HepG2 (cell line): ENCODE results near the gene TXLNA. TPM values are rescaled to one million over a fixed set of nuclear protein-coding genes. Genes with fewer than 3 reads are reported as not detected.

Source experiments
- ATAC-seq: fragments of 200-7000 bp; cut with Tn5 transposase; 3 replicates; pipeline ENCODE4 v1.9.1; 2020; ENCODE audit warnings: mild to moderate bottlenecking, moderate library complexity
- BruUV-seq: library from RNA; stranded (reverse); fragments of 400-500 nt; replicated peaks from 2 replicates; lab custom pipeline; 2021; lab: Mats Ljungman, UMichigan
- CTCF ChIA-PET: fragments of 300-600 bp; formaldehyde crosslinking; extraction: SDS; loops from one replicate; lab custom pipeline; 2021; ENCODE audit warnings: low total read pairs, inconsistent platforms, low intra/inter-chr PET ratio; lab: Yijun Ruan, JAX
- POLR2A ChIA-PET: fragments of 350-600 bp; sonication (Branson Sonifier 250); formaldehyde crosslinking; loops from one replicate; lab custom pipeline; 2020; ENCODE audit warnings: antibody characterized with exemption, inconsistent platforms; lab: Yijun Ruan, JAX
- DNase-seq: peaks from one replicate; pipeline ENCODE4 v3.0.0-alpha.2; 2015; ENCODE audit warnings: low spot score
- FAIRE-seq: peaks from 3 replicates; lab custom pipeline; 2011; peaks lifted over from hg19 to GRCh38; lab: Jason Lieb, UNC
- H2AFZ ChIP-seq: one replicate; pipeline ENCODE4 v1.6.1; 2011; ENCODE audit warnings: low read length, inconsistent platforms
- H3K27ac ChIP-seq: fragments of 300-600 bp; 3 replicates; pipeline ENCODE4 v1.8.0; 2011; ENCODE audit warnings: mixed run types, mild to moderate bottlenecking, mixed read lengths, low read length, inconsistent platforms; ENCODE audit not compliant: insufficient read depth; ENCODE audit errors: extremely low read length
- H3K27me3 ChIP-seq, 2 experiments: fragments of 200-600 bp in 1 of 2; 2 replicates in 1 of 2; 3 replicates in 1 of 2; pipeline versions ENCODE4 v1.6.0 to v1.8.0; 2011; ENCODE audit warnings: low read length in 2 of 2, mild to moderate bottlenecking in 2 of 2, moderate library complexity in 2 of 2, inconsistent platforms in 1 of 2; ENCODE audit not compliant: insufficient read depth in 2 of 2, control insufficient read depth in 1 of 2
- H3K36me3 ChIP-seq, 2 experiments: fragments of 200-600 bp in 1 of 2; replicated peaks in 1 of 2; 2 replicates in 1 of 2; 3 replicates in 1 of 2; pipeline versions ENCODE4 v1.5.1 to v1.8.0; 2011; ENCODE audit warnings: low read length in 2 of 2, inconsistent platforms in 1 of 2; ENCODE audit not compliant: insufficient read depth in 2 of 2, control insufficient read depth in 1 of 2
- H3K4me1 ChIP-seq: 2 replicates; pipeline ENCODE4 v1.5.1; 2012; ENCODE audit warnings: low read length, inconsistent platforms; ENCODE audit not compliant: insufficient read depth
- H3K4me2 ChIP-seq: 2 replicates; pipeline ENCODE4 v1.6.0; 2011; ENCODE audit warnings: low read depth, low read length, inconsistent platforms
- H3K4me3 ChIP-seq, 3 experiments: fragments of 200-600 bp in 1 of 3; sonication (generic), shearing (Covaris generic) in 1 of 3; replicated peaks in 1 of 3; 2 replicates each; pipeline ENCODE4 v1.5.1; 2011 to 2016; ENCODE audit warnings: low read length in 3 of 3, inconsistent platforms in 2 of 3, low read depth in 2 of 3, mild to moderate bottlenecking in 2 of 3, control low read depth in 1 of 3, mixed read lengths in 1 of 3; ENCODE audit not compliant: insufficient read depth in 1 of 3
- H3K79me2 ChIP-seq: one replicate; pipeline ENCODE4 v1.6.1; 2011; ENCODE audit warnings: low read length, inconsistent platforms; ENCODE audit not compliant: insufficient read depth
- H3K9ac ChIP-seq: 2 replicates; pipeline ENCODE4 v1.6.0; 2011; ENCODE audit warnings: mild to moderate bottlenecking, low read depth, low read length, inconsistent platforms; ENCODE audit not compliant: insufficient read depth
- H3K9me3 ChIP-seq: 2 replicates; pipeline ENCODE4 v1.5.1; 2012; ENCODE audit warnings: mild to moderate bottlenecking, low read length
- H4K20me1 ChIP-seq: 2 replicates; pipeline ENCODE4 v1.6.0; 2011; ENCODE audit warnings: inconsistent platforms, mild to moderate bottlenecking, low read length, moderate library complexity; ENCODE audit not compliant: insufficient read depth
- BATF2 ChIP-seq: sonication (generic); formaldehyde crosslinking; IDR thresholded peaks from 2 replicates; pipeline ENCODE4 v1.8.0; 2022; ENCODE audit warnings: mild to moderate bottlenecking, missing genetic modification reagents, moderate library complexity
- KDM1A ChIP-seq: IDR thresholded peaks from 2 replicates; pipeline ENCODE4 v1.6.1; 2016; ENCODE audit warnings: missing compliant biosample characterization
- NFE2L2 ChIP-seq: fragments of 150-350 bp; IDR thresholded peaks from 2 replicates; pipeline ENCODE4 v1.6.1; 2014; ENCODE audit warnings: low read length
- SNAPC2 ChIP-seq: sonication (generic); formaldehyde crosslinking; IDR thresholded peaks from 2 replicates; pipeline ENCODE4 v1.8.1; 2022; ENCODE audit warnings: mild to moderate bottlenecking, missing genetic modification reagents
- SOX6 ChIP-seq, 2 experiments: fragments of 450-650 bp in 1 of 2; sonication (generic) in 1 of 2; formaldehyde crosslinking in 1 of 2; IDR thresholded peaks; 2 replicates each; pipeline versions ENCODE4 v1.4.0 to v1.6.1; 2017 to 2020; ENCODE audit warnings: antibody characterized with exemption in 1 of 2, mild to moderate bottlenecking in 1 of 2, missing genetic modification reagents in 1 of 2
- SRSF1 ChIP-seq: fragments of 200-400 bp; formaldehyde crosslinking; optimal IDR thresholded peaks from 2 replicates; pipeline ENCODE3; 2017; ENCODE audit warnings: mild to moderate bottlenecking, low read depth, low read length, moderate library complexity
- SRSF9 ChIP-seq: fragments of 200-400 bp; formaldehyde crosslinking; IDR thresholded peaks from 2 replicates; pipeline ENCODE4 v1.6.1; 2018; ENCODE audit warnings: borderline replicate concordance, mild to moderate bottlenecking, low read depth, low read length; ENCODE audit not compliant: insufficient read depth, poor library complexity, severe bottlenecking
- TEAD3 ChIP-seq: optimal IDR thresholded peaks from 2 replicates; pipeline ENCODE3; 2016; ENCODE audit warnings: borderline replicate concordance
- ZBTB39 ChIP-seq: sonication (generic); formaldehyde crosslinking; IDR thresholded peaks from 2 replicates; pipeline ENCODE4 v1.5.0; 2020; ENCODE audit warnings: missing genetic modification reagents
- ZBTB42 ChIP-seq: sonication (generic); formaldehyde crosslinking; IDR thresholded peaks from 2 replicates; pipeline ENCODE4 v1.5.0; 2020; ENCODE audit warnings: mild to moderate bottlenecking, missing genetic modification reagents
- ZNF10 ChIP-seq: sonication (generic); formaldehyde crosslinking; IDR thresholded peaks from 2 replicates; pipeline ENCODE4 v1.4.0; 2020; ENCODE audit warnings: mild to moderate bottlenecking, low read depth, missing genetic modification reagents, borderline replicate concordance
- ZNF235 ChIP-seq: sonication (generic); formaldehyde crosslinking; IDR thresholded peaks from 2 replicates; pipeline ENCODE4 v1.8.1; 2023; ENCODE audit warnings: mild to moderate bottlenecking, missing genetic modification reagents, borderline replicate concordance
- ZNF260 ChIP-seq: sonication (generic); formaldehyde crosslinking; IDR thresholded peaks from 2 replicates; pipeline ENCODE4 v1.4.0; 2020; ENCODE audit warnings: missing genetic modification reagents, low read depth, mild to moderate bottlenecking, borderline replicate concordance
- ZNF530 ChIP-seq: sonication (generic); formaldehyde crosslinking; IDR thresholded peaks from 2 replicates; pipeline ENCODE4 v1.5.0; 2020; ENCODE audit warnings: low read depth, mild to moderate bottlenecking, missing genetic modification reagents
- ZNF572 ChIP-seq: sonication (generic); formaldehyde crosslinking; IDR thresholded peaks from 2 replicates; pipeline ENCODE4 v1.5.1; 2020; ENCODE audit warnings: mild to moderate bottlenecking, missing genetic modification reagents
- WGBS: methylation state at CpG from one replicate; pipeline ENCODE4 v1.1.6; 2017; ENCODE audit warnings: low lambda C conversion rate; 5-methylcytosine and 5-hydroxymethylcytosine counted together
- in situ Hi-C: cut with HindIII; loops from 2 replicates; pipeline ENCODE4 v1.10.0; 2017; ENCODE audit warnings: low pct_unique_long_range_greater_than_20kb; ENCODE audit not compliant: extremely low pct_ligation_motif_present
- intact Hi-C: fragments of 100-400 bp; cut with micrococcal nuclease; formaldehyde crosslinking; loops from one replicate; pipeline ENCODE4 v1.10.0; 2022; ENCODE audit not compliant: unreplicated experiment
- polyA plus RNA-seq, 8 experiments: library from polyadenylated mRNA; depleted of rRNA in 3 of 8; stranded (reverse) in 7 of 8; unstranded in 1 of 8; fragments of >200 nt; fragmentation: Illumina TruSeq in 4 of 8; extraction: Trizol in 4 of 8; gene quantifications; 2 replicates each; pipeline versions ENCODE4 v1.2.1 to v1.2.3, GENCODE V29; 2011 to 2016; ENCODE audit warnings: low read depth in 4 of 8, missing spikeins in 1 of 8, mixed read lengths in 1 of 8; ENCODE audit not compliant: insufficient read depth in 1 of 8
- total RNA-seq, 5 experiments: library from RNA; depleted of rRNA; stranded (reverse); fragments of >200 nt; fragmentation: Illumina TruSeq; extraction: Trizol; gene quantifications; 2 replicates each; pipeline ENCODE4 v1.2.3, GENCODE V29; 2016; ENCODE audit warnings: low read depth in 1 of 5

Gene TXLNA
- total and polyA plus RNA-seq, 2 of the 13 experiments (the other 11 are each of a cell fraction or from before 2014, with no cell fraction given), result 29.6 to 67.8 TPM

GRCh38 chr1:32224285-32224684 is 44.8 kb downstream of the TXLNA start:
- Histone ChIP-seq H3K9me3 (no peaks in the 10 kb centered on the region), H3K4me3 (no peak overlapping the region), H3K79me2 (peaks cover 27% of the 10 kb centered on the region), H3K9ac (no peak overlapping the region), H4K20me1 (no peaks in the 10 kb centered on the region; the same call in 1 of the 2 replicates), H3K4me1 (peaks cover 29% of the 10 kb centered on the region), H3K36me3 (peaks cover 22 to 37% of the 10 kb centered on the region in 2 experiments), H3K4me2 (peak overlapping the region; percentile 91), H2AFZ (no peak overlapping the region), H3K27me3 (no peaks in the 10 kb centered on the region; a peak in 2 of 5 replicates), H3K27ac (no peak overlapping the region)
- ChIA-PET CTCF (no interaction called here), POLR2A (interaction anchor here (0.6 kb wide), 1 partner anchor 67 kb away, joined by 3 read pairs; the partner anchor contains the start of gene HDAC1)
- no peak for TF ChIP-seq SRSF1
- no peak for TF ChIP-seq ZNF260 (CRISPR knock-in tag)
- TF ChIP-seq ZNF235 (CRISPR knock-in tag), result no peak
- TF ChIP-seq SNAPC2 (CRISPR knock-in tag), result no peak
- no peak for TF ChIP-seq TEAD3 (CRISPR knock-in tag)
- TF ChIP-seq SOX6 (IDR thresholded peaks at IDR 0.05), result no peak
- no peak for TF ChIP-seq SOX6 (CRISPR knock-in tag; IDR thresholded peaks at IDR 0.05)
- no peak for TF ChIP-seq ZNF530 (CRISPR knock-in tag)
- FAIRE-seq, result no peak
- ATAC-seq, result no peak
- in situ Hi-C loops (no loop called here), intact Hi-C loops (no loop called here)
- BruUV-seq, result no TSS peak
- no peak for DNase-seq
- 81% methylated on average over 4 of the region's 4 CpGs for WGBS

- DNase-seq (no peak), ATAC-seq (no peak)
- H3K36me3 ChIP-seq, result peaks cover 26 to 51% of the 10 kb centered on the region in 2 experiments
- H3K79me2 ChIP-seq, result peaks cover 6% of the 10 kb centered on the region
- WGBS, result 94% methylated on average over 3 of the region's 3 CpGs
- H3K27ac ChIP-seq, result no peak overlapping the region
- intact Hi-C loops, result no loop called here
- H3K9me3 ChIP-seq, result no peaks in the 10 kb centered on the region
- BruUV-seq, result no TSS peak
- H3K27me3 ChIP-seq, result no peaks in the 10 kb centered on the region
- TF ChIP-seq BATF2 (CRISPR knock-in tag), result no peak
- TF ChIP-seq ZBTB42, result no peak
- no peak for TF ChIP-seq ZBTB39
- TF ChIP-seq ZNF572 (CRISPR knock-in tag), result no peak
- no peak for TF ChIP-seq ZNF10 (CRISPR knock-in tag)
- TF ChIP-seq NFE2L2, result no peak
- TF ChIP-seq KDM1A (CRISPR knock-in tag), result no peak
- TF ChIP-seq ZNF235 (CRISPR knock-in tag), result no peak
- no peak for TF ChIP-seq SRSF9
- TF ChIP-seq, all 625 proteins: peak for 0
- in situ Hi-C loops, result no loop called here
- FAIRE-seq, result no peak
- Histone ChIP-seq H2AFZ (no peak overlapping the region), H3K4me2 (no peak overlapping the region), H3K4me1 (peaks cover 6% of the 10 kb centered on the region), H3K4me3 (no peak overlapping the region), H3K9ac (no peak overlapping the region), H4K20me1 (no peaks in the 10 kb centered on the region)
- ChIA-PET POLR2A (interaction anchor here (3.3 kb wide), 1 partner anchor 13 kb away, joined by 12 read pairs; no protein-coding TSS in a partner anchor), CTCF (no interaction called here)
These were observed 49.3 kb downstream of the TXLNA start for GRCh38 chr1:32228771-32229170.
